ENCODE results near the gene DIAPH2. TPM values are rescaled to one million over a fixed set of nuclear protein-coding genes. Genes with fewer than 3 reads are reported as not detected.

Gene DIAPH2
- total and polyA plus RNA-seq, 2 donors (not counting 1 experiment from before 2014, with no cell fraction given): 16.8 to 18.5 TPM

GRCh38 chrX:96861218-96861617 lies 176.6 kb downstream of the DIAPH2 start:
- Histone ChIP-seq H3K9ac (ENCODE audit: insufficient read depth, low read length) (no peak overlapping the region), H4K20me1 (ENCODE audit: control insufficient read depth, extremely low read depth, insufficient read depth, low read length) (no peaks in the 10 kb centered on the region), H3K4me2 (ENCODE audit: extremely low read depth, insufficient read depth, low read length) (no peak overlapping the region), H3K36me3 (ENCODE audit: control insufficient read depth, insufficient read depth, low read length) (no peaks in the 10 kb centered on the region), H3K4me1 (ENCODE audit: control insufficient read depth, extremely low read depth, insufficient read depth, low read length) (no peaks in the 10 kb centered on the region), H2AFZ (ENCODE audit: low read length) (no peak overlapping the region), H3K27ac (ENCODE audit: insufficient read depth, low read length) (no peak overlapping the region), H3K4me3 (replicated peaks in 1 of 4; ENCODE audit: control extremely low read depth in 1 of 4, insufficient read depth in 1 of 4, low read depth in 3 of 4, low read length in 4 of 4) (no peak overlapping the region), H3K9me3 (ENCODE audit: control insufficient read depth, insufficient read depth, low read depth, low read length) (no peaks in the 10 kb centered on the region), H3K79me2 (ENCODE audit: control insufficient read depth, insufficient read depth, low read length) (no peaks in the 10 kb centered on the region), H3K27me3 (ENCODE audit: control insufficient read depth, insufficient read depth, low read length) (no peaks in the 10 kb centered on the region)
- TF ChIP-seq CTCF (conservative IDR thresholded peaks at IDR 0.05 in 1 of 2, IDR thresholded peaks at IDR 0.05 in 1 of 2; ENCODE audit: low read depth in 1 of 2, low read length in 2 of 2) (no peak), EZH2 (IDR thresholded peaks at IDR 0.05; ENCODE audit: low read length, missing control alignments) (no peak)
- no peak for DNase-seq (ENCODE audit: low read depth in 2 of 2)

- H3K27me3 ChIP-seq (ENCODE audit: control insufficient read depth, insufficient read depth, low read length): no peaks in the 10 kb centered on the region
- H3K4me1 ChIP-seq (ENCODE audit: control insufficient read depth, extremely low read depth, insufficient read depth, low read length): no peaks in the 10 kb centered on the region
- H3K36me3 ChIP-seq (ENCODE audit: control insufficient read depth, insufficient read depth, low read length): no peaks in the 10 kb centered on the region
- no peaks in the 10 kb centered on the region for H3K79me2 ChIP-seq (ENCODE audit: control insufficient read depth, insufficient read depth, low read length)
- no peaks in the 10 kb centered on the region for H4K20me1 ChIP-seq (ENCODE audit: control insufficient read depth, extremely low read depth, insufficient read depth, low read length)
- no peaks in the 10 kb centered on the region for H3K9me3 ChIP-seq (ENCODE audit: control insufficient read depth, insufficient read depth, low read depth, low read length)
- H2AFZ ChIP-seq (ENCODE audit: low read length): no peak overlapping the region
- TF ChIP-seq EZH2 (IDR thresholded peaks at IDR 0.05; ENCODE audit: low read length, missing control alignments) (no peak), CTCF (conservative IDR thresholded peaks at IDR 0.05 in 1 of 2, IDR thresholded peaks at IDR 0.05 in 1 of 2; ENCODE audit: low read depth in 1 of 2, low read length in 2 of 2) (no peak)
- H3K4me3 ChIP-seq (replicated peaks in 1 of 4; ENCODE audit: control extremely low read depth in 1 of 4, insufficient read depth in 1 of 4, low read depth in 3 of 4, low read length in 4 of 4): no peak overlapping the region
- no peak overlapping the region for H3K4me2 ChIP-seq (ENCODE audit: extremely low read depth, insufficient read depth, low read length)
- H3K27ac ChIP-seq (ENCODE audit: insufficient read depth, low read length): no peak overlapping the region
- no peak overlapping the region for H3K9ac ChIP-seq (ENCODE audit: insufficient read depth, low read length)
- no peak for DNase-seq (ENCODE audit: low read depth in 2 of 2)
Observed at GRCh38 chrX:96861661-96862060, 177.0 kb downstream of the DIAPH2 start.

GRCh38 chrX:96883608-96884007 lies 199.0 kb downstream of the DIAPH2 start, which contains the start of gene RPA4:
Gene RPA4, plus strand, starts transcription at chrX:96883908. Its CDS starts 403 bp downstream, at chrX:96884311.
- Histone ChIP-seq H2AFZ (ENCODE audit: low read length) (no peak within 1 kb of the TSS), H3K27me3 (ENCODE audit: control insufficient read depth, insufficient read depth, low read length) (no peaks in the 10 kb centered on the region), H3K9me3 (ENCODE audit: control insufficient read depth, insufficient read depth, low read depth, low read length) (no peaks in the 10 kb centered on the region), H3K36me3 (ENCODE audit: control insufficient read depth, insufficient read depth, low read length) (peaks cover 3% of the 10 kb centered on the region), H3K27ac (ENCODE audit: insufficient read depth, low read length) (no peak within 1 kb of the TSS), H3K9ac (ENCODE audit: insufficient read depth, low read length) (no peak within 1 kb of the TSS), H3K79me2 (ENCODE audit: control insufficient read depth, insufficient read depth, low read length) (no peaks in the 10 kb centered on the region), H3K4me1 (ENCODE audit: control insufficient read depth, extremely low read depth, insufficient read depth, low read length) (no peaks in the 10 kb centered on the region), H3K4me3 (replicated peaks in 1 of 4; ENCODE audit: control extremely low read depth in 1 of 4, insufficient read depth in 1 of 4, low read depth in 3 of 4, low read length in 4 of 4) (no peak within 1 kb of the TSS), H4K20me1 (ENCODE audit: control insufficient read depth, extremely low read depth, insufficient read depth, low read length) (no peaks in the 10 kb centered on the region), H3K4me2 (ENCODE audit: extremely low read depth, insufficient read depth, low read length) (no peak within 1 kb of the TSS)
- no peak for DNase-seq (ENCODE audit: low read depth in 2 of 2)
- TF ChIP-seq CTCF (conservative IDR thresholded peaks at IDR 0.05 in 1 of 2, IDR thresholded peaks at IDR 0.05 in 1 of 2; ENCODE audit: low read depth in 1 of 2, low read length in 2 of 2): no peak
- no peak for TF ChIP-seq EZH2 (IDR thresholded peaks at IDR 0.05; ENCODE audit: low read length, missing control alignments)

Measured in fibroblast of lung (primary cell).